HG02885 (cell line): ENCODE measurements around the gene RTF1.
"Not testable (repeated sequence)": the region's sequence is repeated elsewhere in the genome, so short reads cannot be mapped to it uniquely, and the experiment has no call there.

Experiments used
- ATAC-seq: cut with Tn5 transposase; IDR thresholded peaks from one replicate; pipeline ENCODE4 v1.9.1; 2021; ENCODE audit warnings: mild to moderate bottlenecking; ENCODE audit not compliant: unreplicated experiment, poor library complexity

RTF1 gene

GRCh38 chr15:41416742-41417417, at the start of gene RTF1:
TSS of gene RTF1 (plus strand) at chr15:41417095. CDS start at chr15:41417116, 21 bp downstream.
- ATAC-seq = peak; percentile 87

- ATAC-seq = no peak
Observed at GRCh38 chr15:41367418-41367817, 49.5 kb upstream of the RTF1 start.

DNA sequence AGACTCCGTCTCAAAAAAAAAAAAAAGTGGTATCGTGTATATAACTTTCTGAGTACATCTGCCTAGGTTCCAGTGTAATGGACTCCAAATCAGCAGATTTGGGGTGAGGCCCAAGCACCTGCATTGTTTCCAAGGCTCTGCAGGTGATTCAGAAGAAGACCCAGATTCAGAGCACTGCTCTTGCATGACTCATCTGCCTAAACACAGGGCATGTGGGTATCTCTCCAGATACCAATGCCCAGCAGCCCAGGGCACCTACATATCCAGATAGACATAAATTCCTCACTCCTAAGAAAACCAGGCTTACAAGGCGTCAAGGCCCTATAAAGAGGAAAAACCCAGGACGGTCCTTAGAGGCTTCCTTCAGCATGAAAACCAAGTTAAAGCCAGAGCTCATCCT, 38.9 kb upstream of the RTF1 start:
- no peak for ATAC-seq

DNA sequence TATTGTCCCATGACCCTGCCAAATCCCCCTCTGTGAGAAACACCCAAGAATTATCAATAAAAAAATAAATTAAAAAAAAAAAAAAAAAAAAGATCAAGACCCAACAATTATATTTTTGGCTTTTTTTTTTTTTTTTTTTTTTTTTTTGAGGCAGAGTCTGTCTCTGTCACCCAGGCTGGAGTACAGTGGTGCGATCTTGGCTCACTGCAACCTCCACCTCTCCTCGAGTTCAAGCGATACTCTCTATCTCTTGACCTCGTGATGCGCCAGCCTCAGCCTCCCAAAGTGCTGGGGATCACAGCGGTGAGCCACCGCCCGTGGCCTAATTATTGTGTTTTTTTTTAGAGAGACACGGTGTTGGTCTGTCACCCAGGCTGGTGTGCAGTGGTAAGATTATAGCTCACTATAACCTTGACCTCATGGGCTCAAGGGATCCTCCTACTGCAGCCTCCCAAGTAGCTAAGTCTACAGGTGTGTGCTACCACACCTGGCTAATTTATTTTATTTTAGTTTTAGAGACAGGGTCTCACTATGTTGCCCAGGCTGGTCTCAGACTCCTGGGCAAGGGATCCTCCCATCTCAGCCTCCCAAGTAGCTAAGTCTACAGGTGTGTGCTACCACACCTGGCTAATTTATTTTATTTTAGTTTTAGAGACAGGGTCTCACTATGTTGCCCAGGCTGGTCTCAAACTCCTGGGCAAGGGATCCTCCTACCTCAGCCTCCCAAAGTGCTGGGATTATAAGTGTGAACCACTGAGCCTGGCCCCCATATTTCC, 32.7 kb upstream of the RTF1 start:
- not testable (repeated sequence) for ATAC-seq

DNA sequence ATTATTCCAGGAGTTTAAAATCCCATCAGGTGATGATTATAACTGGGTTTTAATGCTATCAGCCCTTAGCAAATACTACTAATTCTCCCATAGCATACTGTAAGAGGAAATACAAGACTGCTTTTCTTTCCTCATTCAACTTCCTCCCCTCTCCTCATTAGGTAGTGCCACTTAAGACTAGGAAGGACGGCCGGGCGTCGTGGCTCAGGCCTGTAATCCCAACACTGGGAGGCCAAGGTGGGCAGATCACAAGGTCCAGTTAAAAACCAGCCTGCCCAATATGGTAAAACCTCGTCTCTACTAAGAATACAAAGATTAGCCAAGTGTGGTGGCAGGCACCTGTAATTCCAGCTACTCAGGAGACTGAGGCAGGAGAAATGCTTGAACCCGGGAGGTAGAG, 29.2 kb upstream of the RTF1 start:
- ATAC-seq = no peak

DNA sequence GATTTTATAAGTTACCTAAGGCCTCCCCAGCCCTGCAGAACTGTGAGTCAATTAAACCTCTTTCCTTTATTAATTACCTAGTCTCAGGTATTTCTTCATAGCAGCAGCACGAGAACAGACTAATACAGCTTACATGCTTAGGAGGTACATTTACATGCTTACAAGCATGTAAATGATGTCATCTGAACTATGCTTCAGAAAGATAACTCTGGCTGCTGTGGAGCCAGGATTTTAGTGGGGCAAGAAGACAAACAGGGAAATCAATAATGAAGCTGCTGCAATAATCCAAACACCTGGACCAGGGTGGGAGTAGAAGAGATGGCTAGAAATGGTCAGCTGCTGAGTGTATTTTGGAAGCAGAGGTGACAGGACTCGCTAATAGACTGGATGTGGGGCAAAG, 24.2 kb upstream of the RTF1 start:
- ATAC-seq = no peak

DNA sequence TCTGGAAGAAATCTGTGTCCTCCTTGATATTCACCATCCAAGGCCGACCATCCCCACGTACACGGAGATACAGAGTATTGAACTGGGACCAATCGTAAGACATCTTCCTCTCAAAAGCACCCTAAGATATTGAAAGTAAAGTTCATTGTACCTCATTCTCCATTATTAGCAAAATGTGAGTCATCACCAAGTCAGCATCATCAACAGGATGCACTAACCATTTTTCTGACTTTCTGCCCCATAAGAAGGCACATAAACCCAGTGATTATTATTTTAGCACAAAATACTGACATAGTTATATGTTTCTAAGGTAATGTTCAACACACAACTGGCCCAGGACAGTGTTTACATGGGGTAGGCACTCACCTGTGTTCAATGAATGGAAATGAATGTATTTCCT, 22.0 kb upstream of the RTF1 start:
- ATAC-seq = no peak

- no peak for ATAC-seq
Observed at GRCh38 chr15:41396111-41396510, 20.8 kb upstream of the RTF1 start.

GRCh38 chr15:41401904-41402267, 15.0 kb upstream of the RTF1 start:
- peak; percentile 15 for ATAC-seq

DNA sequence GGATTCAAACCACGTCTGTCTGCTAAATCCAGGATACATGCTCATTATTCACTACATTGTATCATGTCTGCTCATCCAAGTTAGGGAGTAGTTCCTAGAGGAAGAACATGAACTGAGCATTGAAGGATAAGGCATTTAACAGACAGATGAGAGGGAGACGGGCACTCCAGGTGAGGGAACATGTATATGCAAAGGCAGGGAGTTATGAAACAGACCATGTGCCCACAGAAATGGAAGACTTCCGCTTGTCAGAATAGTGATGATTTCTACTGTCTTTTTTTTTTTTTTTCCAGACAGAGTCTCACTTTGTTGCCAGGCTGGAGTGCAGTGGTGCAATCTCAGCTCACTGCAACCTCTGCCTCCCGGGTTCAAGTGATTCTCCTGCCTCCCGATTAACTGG, 9.6 kb upstream of the RTF1 start:
- no peak for ATAC-seq

GRCh38 chr15:41408234-41408641, 8.7 kb upstream of the RTF1 start:
- no peak for ATAC-seq

DNA sequence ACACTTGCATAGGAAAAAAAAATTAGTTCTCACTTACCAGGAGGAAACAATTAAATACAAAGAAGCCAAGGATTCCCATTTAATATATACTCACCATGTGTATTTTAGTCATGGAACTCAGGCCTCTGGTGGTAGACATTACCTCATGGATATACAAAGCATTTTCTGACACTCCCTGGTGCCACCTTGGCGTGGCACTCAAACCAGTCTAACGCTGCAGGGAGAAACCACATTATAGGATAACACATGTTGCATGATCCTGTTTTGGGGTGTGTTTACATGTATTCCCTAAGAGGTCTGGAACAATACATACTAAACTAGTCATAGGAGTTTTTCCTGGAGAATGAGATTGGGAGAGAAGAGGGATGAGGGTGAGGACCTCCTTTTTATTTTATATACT, 5.9 kb upstream of the RTF1 start:
- ATAC-seq = no peak

DNA sequence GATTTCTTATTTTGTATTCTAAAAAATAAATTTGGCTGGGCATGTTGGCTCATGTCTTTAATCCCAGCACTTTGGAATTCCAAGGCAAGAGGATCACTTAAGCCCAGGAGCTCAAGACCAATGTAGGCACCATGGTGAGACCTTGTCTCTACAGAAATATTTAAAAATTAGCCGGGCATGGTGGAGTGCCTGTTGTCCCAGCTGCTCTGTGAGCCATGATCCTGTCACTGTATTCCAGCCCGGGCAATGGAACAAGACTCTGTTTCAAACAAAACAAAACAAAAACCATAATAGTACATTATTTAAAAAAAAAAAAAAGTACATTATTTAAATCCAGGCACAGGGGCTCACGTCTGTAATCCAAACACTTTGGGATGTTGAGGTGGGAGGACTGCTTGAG, 5.5 kb upstream of the RTF1 start:
- ATAC-seq = no peak

- no peak for ATAC-seq
Observed at GRCh38 chr15:41416128-41416741, 660 bp upstream of the RTF1 start.

DNA sequence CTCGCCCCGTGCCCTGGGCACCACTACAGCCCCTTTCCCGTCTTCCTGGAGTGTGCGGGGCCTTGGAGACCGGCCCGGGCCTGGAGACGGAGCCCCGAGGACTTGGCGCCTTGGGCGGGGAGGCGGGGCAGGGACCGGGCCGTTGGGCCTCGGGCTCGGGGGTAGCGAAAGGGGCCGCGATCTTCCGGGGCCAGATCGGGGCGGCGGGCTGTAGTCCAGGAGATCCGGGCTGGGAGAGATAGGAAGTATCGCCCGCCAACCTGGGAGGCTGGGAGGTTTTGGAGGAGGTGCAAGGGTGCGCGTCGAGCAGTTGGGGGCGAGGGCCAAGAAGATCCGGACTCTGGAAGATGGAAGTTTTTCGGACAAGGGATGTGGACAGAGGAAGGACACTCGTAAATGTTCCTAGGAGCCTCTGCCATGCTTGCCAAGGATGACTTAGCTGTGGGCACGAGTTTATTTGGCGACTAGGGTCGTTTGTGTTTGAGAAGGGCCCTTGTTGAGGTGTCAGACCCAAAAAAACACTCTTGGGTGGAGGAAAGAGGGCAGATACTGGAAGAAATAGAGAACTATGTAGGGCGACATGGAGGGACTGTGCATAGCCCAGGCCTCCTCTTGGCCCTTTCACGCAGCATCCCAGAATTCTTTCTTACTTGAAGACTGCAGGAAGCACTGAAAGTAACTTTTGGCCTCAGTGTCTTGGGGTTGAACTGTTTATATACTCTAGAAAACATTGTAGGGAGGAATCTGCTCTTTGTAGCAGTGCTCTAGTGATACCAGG, 712 bp downstream of the RTF1 start:
- ATAC-seq = peak; percentile 52

DNA sequence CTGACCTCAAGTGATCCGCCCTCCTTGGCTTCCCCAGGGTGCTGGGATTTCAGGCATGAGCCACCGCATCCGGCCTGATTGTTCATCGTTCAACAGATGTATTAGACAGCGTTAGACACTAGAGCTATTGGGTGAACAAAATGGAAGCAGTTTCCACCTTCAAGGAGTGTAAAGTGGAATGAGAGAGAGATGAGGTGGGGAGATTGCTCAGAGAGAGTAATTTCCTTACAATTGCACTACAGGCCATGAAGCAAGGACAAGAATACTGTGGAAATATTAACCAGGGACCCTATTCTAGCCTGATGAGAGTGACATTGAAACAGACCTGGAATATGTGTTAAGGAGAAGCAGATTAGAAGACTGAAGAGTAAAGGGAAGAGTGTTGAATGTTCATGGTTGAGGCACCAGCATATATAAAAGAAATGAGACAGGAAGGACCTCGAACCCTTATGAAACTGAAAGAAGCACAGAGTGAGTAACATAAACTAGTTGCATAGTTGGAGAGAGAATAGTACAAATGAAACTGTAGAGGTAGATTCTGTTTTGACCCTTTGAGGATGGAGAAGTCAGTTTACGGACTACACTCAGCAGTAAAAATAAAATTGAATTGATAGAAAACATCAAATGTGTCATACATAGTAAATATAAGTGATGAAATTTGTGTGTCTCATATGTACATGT, 7.2 kb downstream of the RTF1 start:
- ATAC-seq = peak; percentile 78

GRCh38 chr15:41424809-41425208, 7.9 kb downstream of the RTF1 start:
- no peak for ATAC-seq

- ATAC-seq = not testable (repeated sequence)
Observed at GRCh38 chr15:41425907-41426306, 9.0 kb downstream of the RTF1 start.

DNA sequence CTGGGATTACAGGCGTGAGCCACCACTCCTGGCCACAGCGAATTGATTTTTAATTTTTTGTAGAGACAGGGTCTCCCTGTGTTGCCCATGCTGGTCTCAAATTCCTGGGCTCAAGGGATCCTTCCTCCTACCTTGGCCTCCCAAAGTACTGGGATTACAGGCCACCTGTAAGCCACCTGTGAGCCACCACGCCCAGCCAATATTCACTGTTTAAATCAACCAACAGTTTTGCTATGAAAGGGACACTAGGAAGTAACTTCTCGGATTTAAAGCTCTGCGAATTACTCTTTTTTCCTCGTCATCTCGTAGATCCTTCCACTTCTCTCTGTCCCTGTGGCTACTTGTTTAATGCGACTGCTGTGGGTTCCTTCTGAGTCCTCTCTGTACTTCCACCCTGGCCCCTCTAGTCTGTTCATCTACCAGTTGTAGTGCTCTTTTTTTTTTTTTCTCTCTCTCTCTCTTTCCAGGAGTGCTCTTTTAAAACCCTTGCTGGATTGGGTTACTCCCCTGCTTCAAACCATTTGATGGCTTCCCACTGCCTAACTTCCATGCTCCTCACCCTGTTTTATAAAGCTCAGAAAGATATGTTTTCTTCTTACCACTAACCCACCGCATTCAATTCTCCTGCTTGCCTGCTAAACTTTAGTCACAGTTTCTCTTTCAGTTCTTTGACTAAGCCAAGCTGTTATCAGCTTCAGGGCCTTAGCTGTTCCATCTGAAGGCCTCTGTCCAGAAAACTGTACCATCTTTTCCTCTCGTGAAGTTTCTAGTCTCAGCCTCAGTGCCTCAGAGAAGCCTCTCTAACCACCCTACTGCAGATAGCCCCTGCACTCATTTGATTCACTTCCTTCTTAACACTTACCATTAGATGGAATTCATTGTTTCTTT, 12.4 kb downstream of the RTF1 start:
- ATAC-seq = peak; percentile 61
